CD4-positive, CD25-positive, alpha-beta regulatory T cell (primary cell): ENCODE data around the gene CEP57. TPM values are rescaled to one million over a fixed set of nuclear protein-coding genes. Genes with fewer than 3 reads are reported as not detected.
A peak's percentile ranks its signal among the peaks of the same experiment; 100 is the strongest.
"Not testable (repeated sequence)": the region's sequence is repeated elsewhere in the genome, so short reads cannot be mapped to it uniquely, and the experiment has no call there.

ENCODE experiments used
- ATAC-seq, 2 donors: fragments of 150-1000 bp; cut with Tn5 transposase; one replicate each; pipeline ENCODE4 v1.10.0; 2021; ENCODE audit warnings: low read depth in 2 of 2, moderate number of reproducible peaks in 2 of 2, moderate library complexity in 1 of 2
- DNase-seq, 3 donors: peaks; one replicate each; pipeline versions ENCODE4 v3.0.0 to v3.0.0-alpha.2; 2012 to 2022; ENCODE audit warnings: mixed read lengths in 1 of 3
- H3K27ac ChIP-seq: one replicate; pipeline ENCODE4 v1.7.0; 2013; ENCODE audit warnings: mild to moderate bottlenecking, low read length; ENCODE audit not compliant: insufficient read depth, poor library complexity, severe bottlenecking
- H3K27me3 ChIP-seq: one replicate; pipeline ENCODE4 v1.7.0; 2013; ENCODE audit warnings: low read length; ENCODE audit not compliant: control insufficient read depth, insufficient read depth
- H3K36me3 ChIP-seq: one replicate; pipeline ENCODE4 v1.7.0; 2013; ENCODE audit warnings: mild to moderate bottlenecking, low read length, moderate library complexity; ENCODE audit not compliant: control insufficient read depth, insufficient read depth
- H3K4me1 ChIP-seq: 2 replicates; pipeline ENCODE4 v1.7.0; 2013; ENCODE audit warnings: mild to moderate bottlenecking, low read length; ENCODE audit not compliant: insufficient read depth, control insufficient read depth, poor library complexity, severe bottlenecking
- H3K4me3 ChIP-seq: one replicate; pipeline ENCODE4 v1.7.0; 2013; ENCODE audit warnings: low read depth, mild to moderate bottlenecking, low read length, moderate library complexity
- H3K9me3 ChIP-seq, 2 experiments: 1 replicate in 1 of 2; 2 replicates in 1 of 2; pipeline ENCODE4 v1.7.0; 2013; ENCODE audit warnings: low read length in 2 of 2, mild to moderate bottlenecking in 1 of 2, moderate library complexity in 1 of 2; ENCODE audit not compliant: control insufficient read depth in 2 of 2
- H3K27ac Mint-ChIP-seq, 3 donors: one replicate each; pipeline ENCODE4 v1.8.0; 2020 to 2022; ENCODE audit warnings: mild to moderate bottlenecking in 3 of 3, mixed read lengths in 3 of 3, moderate library complexity in 2 of 3
- H3K27me3 Mint-ChIP-seq: one replicate; pipeline ENCODE4 v1.8.0; 2022; ENCODE audit warnings: mild to moderate bottlenecking, mixed read lengths
- H3K36me3 Mint-ChIP-seq: one replicate; pipeline ENCODE4 v1.8.0; 2020; ENCODE audit warnings: mixed read lengths
- H3K4me1 Mint-ChIP-seq, 4 donors: one replicate each; pipeline ENCODE4 v1.8.0; 2020 to 2022; ENCODE audit warnings: mixed read lengths in 4 of 4, mild to moderate bottlenecking in 1 of 4
- H3K4me3 Mint-ChIP-seq, 4 donors: one replicate each; pipeline ENCODE4 v1.8.0; 2020 to 2022; ENCODE audit warnings: mild to moderate bottlenecking in 4 of 4, mixed read lengths in 4 of 4, moderate library complexity in 3 of 4
- H3K9me3 Mint-ChIP-seq, 7 donors: one replicate each; pipeline ENCODE4 v1.8.0; 2020 to 2022; ENCODE audit warnings: mixed read lengths in 7 of 7, mild to moderate bottlenecking in 3 of 7, moderate library complexity in 2 of 7
- polyA plus RNA-seq, 4 donors: library from polyadenylated mRNA; unstranded; fragments of 300-500 nt; fragmentation: Illumina TruSeq; gene quantifications; one replicate each; pipeline ENCODE4 v1.2.3, GENCODE V29; 2021
- total RNA-seq: library from RNA; stranded (reverse); gene quantifications from one replicate; pipeline ENCODE4 v1.2.3, GENCODE V29; 2022

Gene CEP57
- total and polyA plus RNA-seq, 5 donors from 2014 or later = 51.6 to 69.9 (median 63.2) TPM

GRCh38 chr11:95796501-95796900, 6.2 kb downstream of the CEP57 start:
- peaks cover 19% of the 10 kb centered on the region for H3K36me3 ChIP-seq
- no peaks in the 10 kb centered on the region for H3K9me3 ChIP-seq
- no peak overlapping the region for H3K4me3 ChIP-seq
- Mint-ChIP-seq H3K27me3 (no peaks in the 10 kb centered on the region), H3K9me3 (no peaks in the 10 kb centered on the region), H3K4me3 (no peak overlapping the region), H3K27ac (no peak overlapping the region), H3K36me3 (peaks cover 21% of the 10 kb centered on the region), H3K4me1 (peaks cover 25 to 47% (median 44%) of the 10 kb centered on the region in 4 donors)
- DNase-seq = no peak
- no peak overlapping the region for H3K27ac ChIP-seq
- H3K27me3 ChIP-seq = no peaks in the 10 kb centered on the region
- peaks cover 19% of the 10 kb centered on the region for H3K4me1 ChIP-seq
- ATAC-seq = no peak

- H3K27ac Mint-ChIP-seq = no peak overlapping the region
Measured at GRCh38 chr11:95799546-95799945, 9.2 kb downstream of the CEP57 start.

GRCh38 chr11:95800438-95800837, 10.1 kb downstream of the CEP57 start:
- peak overlapping the region in 1 of 3 donors; percentile 67 for H3K27ac Mint-ChIP-seq
- H3K27me3 ChIP-seq = no peaks in the 10 kb centered on the region
- peaks cover 31% of the 10 kb centered on the region for H3K36me3 Mint-ChIP-seq
- H3K9me3 Mint-ChIP-seq = no peaks in the 10 kb centered on the region
- H3K36me3 ChIP-seq = peaks cover 21% of the 10 kb centered on the region
- H3K4me1 ChIP-seq = no peaks in the 10 kb centered on the region
- H3K27ac ChIP-seq = no peak overlapping the region
- no peaks in the 10 kb centered on the region for H3K9me3 ChIP-seq
- no peak overlapping the region for H3K4me3 Mint-ChIP-seq
- H3K4me1 Mint-ChIP-seq = peaks cover 9 to 29% (median 23%) of the 10 kb centered on the region in 4 donors
- no peaks in the 10 kb centered on the region for H3K27me3 Mint-ChIP-seq
- no peak overlapping the region for H3K4me3 ChIP-seq
- no peak for ATAC-seq
- DNase-seq = no peak

More at GRCh38 chr11:95799546-95799945, 9.2 kb downstream of the CEP57 start:
- Histone ChIP-seq H3K27ac (no peak overlapping the region), H3K4me3 (no peak overlapping the region), H3K27me3 (no peaks in the 10 kb centered on the region), H3K36me3 (peaks cover 19% of the 10 kb centered on the region), H3K9me3 (no peaks in the 10 kb centered on the region), H3K4me1 (no peaks in the 10 kb centered on the region)
- H3K36me3 Mint-ChIP-seq = peaks cover 31% of the 10 kb centered on the region
- DNase-seq (no peak), ATAC-seq (no peak)
- H3K27me3 Mint-ChIP-seq = no peaks in the 10 kb centered on the region
- H3K4me1 Mint-ChIP-seq = peaks cover 15 to 33% (median 25%) of the 10 kb centered on the region in 4 donors
- peak overlapping the region in 1 of 4 donors; percentile 7 for H3K4me3 Mint-ChIP-seq
- no peaks in the 10 kb centered on the region for H3K9me3 Mint-ChIP-seq

GRCh38 chr11:95802806-95803205, 12.5 kb downstream of the CEP57 start:
- Mint-ChIP-seq H3K27me3 (no peaks in the 10 kb centered on the region), H3K36me3 (peaks cover 39% of the 10 kb centered on the region)

GRCh38 chr11:95803973-95804372, 13.7 kb downstream of the CEP57 start:
- Mint-ChIP-seq H3K4me3 (no peak overlapping the region), H3K4me1 (peaks cover 0 to 35% (median 18%) of the 10 kb centered on the region in 4 donors), H3K27me3 (no peaks in the 10 kb centered on the region), H3K36me3 (peaks cover 43% of the 10 kb centered on the region), H3K9me3 (peaks cover 0 to 4% (median 0%) of the 10 kb centered on the region in 7 donors), H3K27ac (no peak overlapping the region)
- DNase-seq = no peak
- Histone ChIP-seq H3K36me3 (peaks cover 23% of the 10 kb centered on the region), H3K9me3 (no peaks in the 10 kb centered on the region), H3K27ac (no peak overlapping the region), H3K27me3 (no peaks in the 10 kb centered on the region), H3K4me3 (no peak overlapping the region), H3K4me1 (no peaks in the 10 kb centered on the region)
- no peak for ATAC-seq

More at GRCh38 chr11:95802806-95803205, 12.5 kb downstream of the CEP57 start:
- H3K4me3 ChIP-seq = no peak overlapping the region
- Mint-ChIP-seq H3K9me3 (peaks cover 0 to 2% (median 0%) of the 10 kb centered on the region in 7 donors), H3K4me1 (peaks cover 0 to 35% (median 20%) of the 10 kb centered on the region in 4 donors), H3K27ac (peak overlapping the region in 1 of 3 donors; percentile 4), H3K4me3 (no peak overlapping the region)
- no peaks in the 10 kb centered on the region for H3K27me3 ChIP-seq
- no peak overlapping the region for H3K27ac ChIP-seq
- no peaks in the 10 kb centered on the region for H3K9me3 ChIP-seq
- H3K4me1 ChIP-seq = no peaks in the 10 kb centered on the region
- DNase-seq (no peak), ATAC-seq (no peak)
- peaks cover 23% of the 10 kb centered on the region for H3K36me3 ChIP-seq

GRCh38 chr11:95805869-95806268, 15.6 kb downstream of the CEP57 start:
- peaks cover 6% of the 10 kb centered on the region for H3K36me3 ChIP-seq
- H3K4me1 ChIP-seq = no peaks in the 10 kb centered on the region
- H3K27ac ChIP-seq = no peak overlapping the region
- DNase-seq = peak in 1 of 3 donors; percentile 8
- peak overlapping the region in 1 of 3 donors; percentile 69 for H3K27ac Mint-ChIP-seq
- no peak overlapping the region for H3K4me3 ChIP-seq
- no peaks in the 10 kb centered on the region for H3K27me3 Mint-ChIP-seq
- no peak overlapping the region for H3K4me3 Mint-ChIP-seq
- no peaks in the 10 kb centered on the region for H3K27me3 ChIP-seq
- H3K36me3 Mint-ChIP-seq = peaks cover 30% of the 10 kb centered on the region
- H3K9me3 Mint-ChIP-seq = peaks cover 0 to 4% (median 1%) of the 10 kb centered on the region in 7 donors
- peaks cover 0 to 26% (median 14%) of the 10 kb centered on the region in 4 donors for H3K4me1 Mint-ChIP-seq
- ATAC-seq = no peak
- H3K9me3 ChIP-seq = no peaks in the 10 kb centered on the region

- peaks cover 0 to 23% (median 13%) of the 10 kb centered on the region in 4 donors for H3K4me1 Mint-ChIP-seq
- H3K36me3 Mint-ChIP-seq = peaks cover 27% of the 10 kb centered on the region
- peak overlapping the region in 1 of 3 donors; percentile 69 for H3K27ac Mint-ChIP-seq
- DNase-seq, H3K36me3 ChIP-seq, H3K4me3 Mint-ChIP-seq, H3K9me3 Mint-ChIP-seq, H3K4me3 ChIP-seq, H3K9me3 ChIP-seq, ATAC-seq, H3K27me3 ChIP-seq, H3K27me3 Mint-ChIP-seq, H3K4me1 ChIP-seq, H3K27ac ChIP-seq: not testable (repeated sequence)
Measured at GRCh38 chr11:95806464-95806863, 16.2 kb downstream of the CEP57 start.

GRCh38 chr11:95811052-95811451, 20.8 kb downstream of the CEP57 start:
- not testable (repeated sequence) for H3K4me3 Mint-ChIP-seq, H3K27me3 Mint-ChIP-seq, DNase-seq, H3K27me3 ChIP-seq, H3K9me3 ChIP-seq, H3K36me3 ChIP-seq, H3K27ac Mint-ChIP-seq, H3K27ac ChIP-seq, ATAC-seq, H3K4me3 ChIP-seq, H3K9me3 Mint-ChIP-seq, H3K4me1 ChIP-seq, H3K4me1 Mint-ChIP-seq
- H3K36me3 Mint-ChIP-seq = peaks cover 29% of the 10 kb centered on the region
